WI38 (cell line): ENCODE measurements around the gene TLN1.

Experiments
- H3K4me3 ChIP-seq: 2 replicates; pipeline ENCODE4 v1.5.1; 2011; ENCODE audit warnings: low read depth, mild to moderate bottlenecking, control low read depth, low read length
- TF ChIP-seq, protein P1 (sequence below): IDR thresholded peaks from 2 replicates; pipeline ENCODE4 v1.5.1; 2012; ENCODE audit warnings: low read depth, mild to moderate bottlenecking, control low read depth, low read length

TLN1 gene

DNA sequence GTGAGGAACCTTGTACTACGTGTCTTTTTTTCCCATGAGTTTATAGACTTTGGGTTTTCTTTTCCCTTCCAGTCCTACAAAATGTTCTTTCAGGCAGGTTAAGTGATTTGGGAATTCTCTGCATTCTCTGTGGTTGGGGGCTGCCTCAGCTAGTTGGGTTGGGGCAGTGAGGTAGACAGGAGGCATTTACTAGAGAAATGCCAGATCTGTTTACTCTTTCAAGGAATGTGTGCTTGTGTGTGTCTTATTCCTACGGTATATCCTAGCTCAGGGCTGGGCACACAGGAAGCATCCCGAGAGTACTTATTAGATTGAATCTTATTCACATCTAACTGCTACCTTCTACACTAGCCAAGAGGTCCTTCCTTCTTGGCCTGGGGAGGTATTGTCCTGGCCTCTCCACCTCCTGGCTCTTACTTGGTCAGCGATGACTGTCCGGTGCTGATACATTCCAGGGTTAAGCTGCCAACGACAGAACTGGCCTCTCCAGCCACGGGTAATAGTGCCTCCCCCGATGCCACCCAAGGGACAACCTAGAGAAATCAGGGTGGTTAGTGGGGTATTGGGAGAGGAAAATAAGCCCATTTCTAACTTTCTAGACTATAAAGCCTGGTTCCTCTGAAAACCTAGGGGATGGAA is 12.0 kb upstream of the TLN1 start:
- no peak overlapping the region for H3K4me3 ChIP-seq
- TF ChIP-seq, protein P1, sequence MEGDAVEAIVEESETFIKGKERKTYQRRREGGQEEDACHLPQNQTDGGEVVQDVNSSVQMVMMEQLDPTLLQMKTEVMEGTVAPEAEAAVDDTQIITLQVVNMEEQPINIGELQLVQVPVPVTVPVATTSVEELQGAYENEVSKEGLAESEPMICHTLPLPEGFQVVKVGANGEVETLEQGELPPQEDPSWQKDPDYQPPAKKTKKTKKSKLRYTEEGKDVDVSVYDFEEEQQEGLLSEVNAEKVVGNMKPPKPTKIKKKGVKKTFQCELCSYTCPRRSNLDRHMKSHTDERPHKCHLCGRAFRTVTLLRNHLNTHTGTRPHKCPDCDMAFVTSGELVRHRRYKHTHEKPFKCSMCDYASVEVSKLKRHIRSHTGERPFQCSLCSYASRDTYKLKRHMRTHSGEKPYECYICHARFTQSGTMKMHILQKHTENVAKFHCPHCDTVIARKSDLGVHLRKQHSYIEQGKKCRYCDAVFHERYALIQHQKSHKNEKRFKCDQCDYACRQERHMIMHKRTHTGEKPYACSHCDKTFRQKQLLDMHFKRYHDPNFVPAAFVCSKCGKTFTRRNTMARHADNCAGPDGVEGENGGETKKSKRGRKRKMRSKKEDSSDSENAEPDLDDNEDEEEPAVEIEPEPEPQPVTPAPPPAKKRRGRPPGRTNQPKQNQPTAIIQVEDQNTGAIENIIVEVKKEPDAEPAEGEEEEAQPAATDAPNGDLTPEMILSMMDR = no peak

DNA sequence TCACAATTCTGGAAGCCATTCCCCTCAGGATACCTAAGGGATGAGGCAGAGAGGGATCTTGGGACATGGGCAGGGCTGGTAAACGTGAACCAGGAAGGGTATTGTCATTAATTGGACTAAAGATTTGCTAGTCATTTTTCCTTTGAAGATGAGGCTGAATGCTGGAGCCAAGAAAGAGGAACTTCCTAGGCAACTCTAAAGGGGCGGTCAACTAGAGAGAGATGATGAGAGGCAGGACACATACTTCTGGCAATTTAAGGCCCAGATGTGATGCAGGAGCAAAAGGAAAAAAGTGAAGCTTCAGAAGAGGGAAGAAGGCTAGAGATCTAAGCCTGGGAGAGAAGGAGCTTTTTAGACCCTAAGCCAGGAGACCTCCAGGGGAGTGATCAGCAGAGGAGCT is 11.5 kb upstream of the TLN1 start:
- no peak overlapping the region for H3K4me3 ChIP-seq
- TF ChIP-seq, protein P1 = no peak

DNA sequence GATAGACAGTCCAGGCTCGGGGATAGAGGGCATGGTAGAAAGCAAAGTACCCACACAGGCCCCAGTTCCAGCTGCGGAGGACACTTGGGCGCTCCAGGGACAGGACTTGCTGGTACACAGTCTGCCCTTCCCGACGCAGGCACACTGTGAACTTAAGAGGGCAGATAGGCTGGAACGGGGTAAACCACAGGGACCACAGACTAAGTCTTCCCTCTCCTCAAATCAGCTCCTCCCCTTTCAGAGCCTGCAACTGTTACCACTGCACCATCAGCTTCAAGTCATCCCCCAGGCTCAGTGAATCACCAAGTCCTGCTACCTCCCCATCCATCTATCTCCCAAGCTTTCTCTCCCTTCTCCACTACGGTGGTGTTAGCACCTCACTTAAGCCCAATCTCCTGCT is 9.7 kb upstream of the TLN1 start:
- H3K4me3 ChIP-seq = no peak overlapping the region
- TF ChIP-seq, protein P1 = no peak

DNA sequence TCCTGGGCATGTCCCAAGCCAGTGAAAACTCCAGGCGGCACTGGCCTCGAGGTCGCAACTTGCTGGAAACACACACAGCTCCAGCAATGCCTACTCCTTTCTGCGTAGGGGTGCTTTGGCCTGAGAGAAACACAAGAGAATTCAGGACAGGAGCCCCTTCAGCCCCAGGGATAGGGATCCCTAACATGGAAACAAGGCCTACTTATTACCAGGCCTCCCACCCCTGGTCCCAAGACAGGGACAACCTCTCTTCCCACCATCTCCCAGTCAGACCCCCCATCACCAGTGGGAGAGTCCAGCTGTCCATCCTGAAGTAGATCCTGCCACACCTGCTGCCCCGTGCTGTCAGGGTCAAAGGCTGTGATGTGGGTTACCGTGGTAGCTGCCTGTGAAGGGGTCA is 8.2 kb upstream of the TLN1 start:
- TF ChIP-seq, protein P1 = no peak
- no peak overlapping the region for H3K4me3 ChIP-seq

DNA sequence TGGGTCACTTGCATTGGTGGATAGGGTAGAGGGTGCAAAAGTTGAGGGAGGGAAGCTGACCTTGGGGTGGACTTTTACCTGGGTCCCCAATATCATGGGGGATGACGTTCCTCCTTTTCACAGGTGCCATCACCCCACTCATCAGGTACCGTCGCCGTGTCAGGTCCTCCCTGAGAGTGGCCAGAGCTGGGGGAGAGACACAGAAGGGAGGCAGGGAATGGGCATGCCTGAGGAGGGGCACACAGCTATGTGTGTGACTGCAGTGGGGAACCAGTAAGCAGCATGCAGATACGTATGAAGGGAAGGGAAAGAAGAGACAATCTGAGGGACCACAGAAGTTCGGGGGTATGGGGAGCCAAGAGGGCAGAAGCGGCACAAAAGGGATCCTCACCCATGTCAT is 6.9 kb upstream of the TLN1 start:
- TF ChIP-seq, protein P1 = no peak
- H3K4me3 ChIP-seq = no peak overlapping the region

DNA sequence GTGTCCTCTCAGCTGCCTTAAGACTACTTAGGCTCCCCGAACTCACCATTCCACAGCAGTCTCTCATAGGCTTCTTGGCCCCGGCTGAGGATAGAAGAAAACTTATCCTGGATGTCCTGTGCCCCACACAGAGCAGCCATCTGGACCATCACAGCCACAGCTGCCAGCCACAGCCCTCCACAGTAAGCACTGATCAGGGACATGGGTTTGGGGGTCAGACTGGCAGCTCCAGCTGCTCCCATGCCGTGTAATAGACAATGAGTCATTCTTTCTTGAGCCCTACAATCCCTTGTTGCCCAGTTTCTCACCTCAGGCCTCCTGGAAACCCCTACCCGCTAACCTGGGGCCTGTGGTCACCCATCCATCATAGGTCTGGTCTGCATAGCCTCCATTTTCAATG is 6.2 kb upstream of the TLN1 start:
- no peak overlapping the region for H3K4me3 ChIP-seq
- TF ChIP-seq, protein P1 = no peak

DNA sequence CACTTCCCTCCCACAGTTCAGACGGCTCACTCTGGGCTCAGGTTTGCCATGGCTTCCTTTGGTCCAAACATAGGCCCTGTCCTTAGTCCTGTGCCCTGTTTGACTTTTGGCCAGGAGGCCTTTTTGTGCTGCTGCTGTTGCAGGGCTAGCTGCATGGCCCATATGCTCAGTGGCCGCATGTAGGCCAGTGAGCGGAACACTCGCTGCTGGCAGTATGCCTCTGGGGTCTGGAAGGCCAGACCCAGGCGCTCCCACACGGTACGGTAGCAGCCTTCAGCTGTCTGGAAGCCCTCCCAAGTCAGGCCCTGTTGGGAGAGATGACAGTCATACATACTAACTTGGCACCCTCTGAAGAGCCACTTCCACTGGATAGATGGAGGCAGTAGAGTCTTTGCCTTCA is 5.1 kb upstream of the TLN1 start:
- TF ChIP-seq, protein P1 = no peak
- no peak overlapping the region for H3K4me3 ChIP-seq
